Neuronal stem cell (in vitro differentiated cells): Measurements from ENCODE around the gene SCFD2.

ENCODE experiments used
- DNase-seq: peaks from one replicate; pipeline ENCODE4 v3.0.0-alpha.2; 2013; ENCODE audit warnings: low spot score
- H2AFZ ChIP-seq: one replicate; pipeline ENCODE4 v1.6.1; 2013; ENCODE audit warnings: mild to moderate bottlenecking, low read length, inconsistent platforms
- H2AK5ac ChIP-seq: 2 replicates; pipeline ENCODE4 v1.6.1; 2013; ENCODE audit warnings: low read depth, mild to moderate bottlenecking, inconsistent platforms, low read length, moderate library complexity, mixed read lengths
- H2BK120ac ChIP-seq: 2 replicates; pipeline ENCODE4 v1.6.1; 2013; ENCODE audit warnings: low read depth, mild to moderate bottlenecking, inconsistent platforms, low read length, moderate library complexity, mixed read lengths
- H2BK12ac ChIP-seq: one replicate; pipeline ENCODE4 v1.6.1; 2013; ENCODE audit warnings: low read length, inconsistent platforms
- H2BK15ac ChIP-seq: 2 replicates; pipeline ENCODE4 v1.6.1; 2013; ENCODE audit warnings: mild to moderate bottlenecking, low read length, inconsistent platforms, mixed read lengths
- H2BK5ac ChIP-seq: one replicate; pipeline ENCODE4 v1.6.1; 2013; ENCODE audit warnings: inconsistent platforms, mild to moderate bottlenecking, low read length, moderate library complexity
- H3K14ac ChIP-seq: one replicate; pipeline ENCODE4 v1.6.1; 2013; ENCODE audit warnings: low read length, inconsistent platforms
- H3K18ac ChIP-seq: 2 replicates; pipeline ENCODE4 v1.6.1; 2013; ENCODE audit warnings: low read length, inconsistent platforms
- H3K23ac ChIP-seq: 2 replicates; pipeline ENCODE4 v1.6.1; 2013; ENCODE audit warnings: low read depth, mild to moderate bottlenecking, mixed read lengths, low read length, inconsistent platforms; ENCODE audit not compliant: poor library complexity
- H3K27ac ChIP-seq: replicated peaks from 3 replicates; pipeline ENCODE4 v1.5.1; 2013; ENCODE audit warnings: low read length, inconsistent platforms
- H3K27me3 ChIP-seq, 3 experiments: 2 replicates each; pipeline ENCODE4 v1.6.1; 2013; ENCODE audit warnings: low read length in 3 of 3, mild to moderate bottlenecking in 2 of 3, inconsistent platforms in 1 of 3, low read depth in 1 of 3, mixed read lengths in 1 of 3, moderate library complexity in 1 of 3; ENCODE audit not compliant: control insufficient read depth in 3 of 3, insufficient read depth in 3 of 3
- H3K36me3 ChIP-seq, 2 donors: replicated peaks in 1 of 2; 2 replicates each; pipeline ENCODE4 v1.6.1; 2013; ENCODE audit warnings: low read length in 2 of 2; ENCODE audit not compliant: control insufficient read depth in 2 of 2, insufficient read depth in 2 of 2
- H3K4ac ChIP-seq: 2 replicates; pipeline ENCODE4 v1.6.1; 2013; ENCODE audit warnings: inconsistent platforms, mild to moderate bottlenecking, low read length, moderate library complexity
- H3K4me1 ChIP-seq, 2 donors: 1 replicate in 1 of 2; 2 replicates in 1 of 2; pipeline ENCODE4 v1.6.1; 2013; ENCODE audit warnings: low read length in 2 of 2, low read depth in 1 of 2; ENCODE audit not compliant: control insufficient read depth in 2 of 2, insufficient read depth in 1 of 2
- H3K4me2 ChIP-seq: one replicate; pipeline ENCODE4 v1.6.1; 2013; ENCODE audit warnings: mild to moderate bottlenecking, low read length, inconsistent platforms; ENCODE audit not compliant: insufficient read depth, poor library complexity, severe bottlenecking
- H3K4me3 ChIP-seq, 2 donors: 2 replicates each; pipeline ENCODE4 v1.5.1; 2013; ENCODE audit warnings: low read length in 2 of 2, mild to moderate bottlenecking in 2 of 2, inconsistent platforms in 1 of 2, moderate library complexity in 1 of 2
- H3K79me1 ChIP-seq: one replicate; pipeline ENCODE4 v1.6.1; 2013; ENCODE audit warnings: low read depth, mild to moderate bottlenecking, inconsistent platforms, low read length, moderate library complexity
- H3K9ac ChIP-seq: one replicate; pipeline ENCODE4 v1.6.1; 2013; ENCODE audit warnings: mild to moderate bottlenecking, low read depth, low read length, inconsistent platforms; ENCODE audit not compliant: poor library complexity
- H3K9me3 ChIP-seq, 2 donors: replicated peaks in 1 of 2; 2 replicates each; pipeline versions ENCODE3 to v1.6.1; 2013; ENCODE audit warnings: low read length in 2 of 2, mild to moderate bottlenecking in 2 of 2, inconsistent platforms in 1 of 2, low read depth in 1 of 2, mixed read lengths in 1 of 2, moderate library complexity in 1 of 2; ENCODE audit not compliant: control insufficient read depth in 2 of 2, insufficient read depth in 1 of 2
- H4K8ac ChIP-seq: one replicate; pipeline ENCODE4 v1.6.1; 2013; ENCODE audit warnings: low read depth, mild to moderate bottlenecking, inconsistent platforms, low read length, moderate library complexity
- H4K91ac ChIP-seq: one replicate; pipeline ENCODE4 v1.6.1; 2013; ENCODE audit warnings: low read length, low read depth, mild to moderate bottlenecking, inconsistent platforms; ENCODE audit not compliant: poor library complexity
- WGBS, 2 donors: extraction: QIAGEN DNeasy Blood & Tissue Kit; methylation state at CpG; one replicate each; pipeline ENCODE4 v1.1.7; 2013; ENCODE audit warnings: missing lambda C conversion rate in 2 of 2, mixed read lengths in 1 of 2; ENCODE audit not compliant: insufficient read length in 2 of 2, insufficient replicate concordance in 1 of 2; ENCODE audit errors: extremely low coverage in 2 of 2; 5-methylcytosine and 5-hydroxymethylcytosine counted together

SCFD2 gene

DNA sequence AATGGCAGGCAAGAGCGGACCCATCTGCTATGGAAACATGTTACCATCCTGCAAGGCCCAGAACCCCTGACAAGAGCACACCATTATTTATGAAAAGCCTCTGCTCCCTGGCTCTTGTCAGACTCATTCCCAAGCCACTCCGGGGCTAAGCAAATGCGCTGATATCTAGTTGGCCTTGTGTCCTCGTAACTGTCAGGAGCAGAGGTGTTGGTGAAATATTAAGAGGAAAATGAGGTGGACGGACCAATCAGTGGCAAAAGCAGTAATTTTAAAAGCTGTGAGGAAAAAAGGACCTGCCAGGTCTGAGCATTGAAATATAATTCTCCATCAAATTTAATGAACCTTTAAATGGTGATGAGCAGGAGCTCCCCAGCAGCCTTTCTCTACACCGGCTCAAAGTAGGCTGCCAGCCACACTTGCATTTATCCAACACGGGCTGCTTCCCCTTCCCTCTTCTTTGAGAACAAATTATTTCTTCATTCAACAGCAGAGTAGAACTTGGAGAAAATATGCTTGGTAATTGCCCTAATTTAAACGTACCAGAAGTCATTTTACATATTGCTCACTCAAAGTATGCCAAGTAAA lies 289.4 kb downstream of the SCFD2 start:
- Histone ChIP-seq H2BK5ac (no peak overlapping the region), H3K4ac (no peak overlapping the region), H4K8ac (no peak overlapping the region), H2AK5ac (no peak overlapping the region), H3K14ac (no peak overlapping the region), H3K18ac (no peak overlapping the region), H3K9me3 (no peaks in the 10 kb centered on the region), H3K27ac (no peak overlapping the region), H2BK12ac (no peak overlapping the region), H3K9ac (no peak overlapping the region), H3K23ac (no peak overlapping the region), H4K91ac (no peak overlapping the region), H3K4me1 (no peaks in the 10 kb centered on the region), H2AFZ (no peak overlapping the region), H3K36me3 (no peaks in the 10 kb centered on the region), H3K27me3 (no peaks in the 10 kb centered on the region), H3K4me3 (no peak overlapping the region), H2BK15ac (no peak overlapping the region), H3K4me2 (no peak overlapping the region), H3K79me1 (no peaks in the 10 kb centered on the region), H2BK120ac (no peak overlapping the region)
- no CpG with 5 or more reads among the region's 8 CpGs for WGBS, 2 donors
- DNase-seq = no peak

GRCh38 chr4:53075162-53075785 lies 290.6 kb downstream of the SCFD2 start:
- H3K4me2 ChIP-seq = no peak overlapping the region
- H3K23ac ChIP-seq = no peak overlapping the region
- no peak overlapping the region for H3K27ac ChIP-seq
- no peak overlapping the region for H3K9ac ChIP-seq
- no peak overlapping the region for H2BK5ac ChIP-seq
- H3K9me3 ChIP-seq = no peaks in the 10 kb centered on the region
- no peaks in the 10 kb centered on the region for H3K79me1 ChIP-seq
- no peak overlapping the region for H2BK12ac ChIP-seq
- H3K14ac ChIP-seq = no peak overlapping the region
- no peaks in the 10 kb centered on the region for H3K36me3 ChIP-seq
- WGBS, 2 donors = no CpG with 5 or more reads among the region's 1 CpG
- no peak overlapping the region for H3K18ac ChIP-seq
- no peak overlapping the region for H2AFZ ChIP-seq
- no peak overlapping the region for H2BK120ac ChIP-seq
- DNase-seq = no peak
- no peak overlapping the region for H3K4me3 ChIP-seq
- H2AK5ac ChIP-seq = no peak overlapping the region
- H3K4ac ChIP-seq = no peak overlapping the region
- no peak overlapping the region for H2BK15ac ChIP-seq
- H3K4me1 ChIP-seq = no peaks in the 10 kb centered on the region
- H4K8ac ChIP-seq = no peak overlapping the region
- no peaks in the 10 kb centered on the region for H3K27me3 ChIP-seq
- H4K91ac ChIP-seq = no peak overlapping the region

DNA sequence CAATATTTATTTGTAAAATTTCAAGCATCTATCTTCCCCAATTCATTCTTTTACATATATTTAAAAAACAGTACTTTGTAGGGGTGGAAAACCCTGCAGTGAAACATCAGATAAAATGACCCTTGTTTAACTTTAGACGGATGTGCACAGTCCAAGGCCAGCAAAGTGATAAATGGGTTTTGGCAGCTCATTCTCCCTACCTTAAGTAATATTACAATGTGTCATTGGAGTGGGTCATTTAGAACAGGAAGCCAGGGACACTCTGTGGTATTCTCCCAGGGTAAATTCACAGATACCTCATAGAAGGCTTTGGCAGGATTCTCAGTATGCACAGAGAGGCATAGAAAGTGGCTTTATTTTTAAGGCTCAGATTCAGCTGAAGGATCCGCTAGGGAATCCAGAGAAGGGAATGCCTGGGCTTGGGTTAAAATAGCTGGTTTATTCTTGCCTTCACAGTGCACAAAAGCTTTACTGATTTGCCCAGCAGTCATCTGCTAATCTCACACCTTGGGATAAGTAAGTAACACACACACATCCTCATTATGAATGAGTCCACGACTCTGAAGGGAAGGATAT lies 297.0 kb downstream of the SCFD2 start:
- Histone ChIP-seq H3K18ac (no peak overlapping the region), H3K36me3 (no peaks in the 10 kb centered on the region), H2AFZ (no peak overlapping the region), H3K23ac (no peak overlapping the region), H2BK12ac (no peak overlapping the region), H3K27me3 (no peaks in the 10 kb centered on the region), H2BK5ac (no peak overlapping the region), H3K9me3 (no peaks in the 10 kb centered on the region), H2AK5ac (no peak overlapping the region), H3K9ac (no peak overlapping the region), H3K14ac (no peak overlapping the region), H4K91ac (no peak overlapping the region), H3K4ac (no peak overlapping the region), H3K79me1 (no peaks in the 10 kb centered on the region), H2BK15ac (no peak overlapping the region), H3K27ac (no peak overlapping the region), H2BK120ac (no peak overlapping the region), H3K4me2 (no peak overlapping the region), H3K4me3 (no peak overlapping the region), H4K8ac (no peak overlapping the region), H3K4me1 (no peaks in the 10 kb centered on the region)
- no peak for DNase-seq
- no CpG with 5 or more reads among the region's 3 CpGs for WGBS, 2 donors

- Histone ChIP-seq H3K79me1 (no peaks in the 10 kb centered on the region), H4K91ac (no peak overlapping the region), H3K9me3 (no peaks in the 10 kb centered on the region), H2BK5ac (no peak overlapping the region), H4K8ac (no peak overlapping the region), H2AFZ (no peak overlapping the region), H3K14ac (no peak overlapping the region), H3K9ac (no peak overlapping the region), H3K23ac (no peak overlapping the region), H3K4me2 (no peak overlapping the region), H2AK5ac (no peak overlapping the region), H2BK12ac (no peak overlapping the region), H2BK120ac (no peak overlapping the region), H3K27me3 (no peaks in the 10 kb centered on the region), H3K4me1 (no peaks in the 10 kb centered on the region), H3K27ac (no peak overlapping the region), H3K18ac (no peak overlapping the region), H3K4me3 (no peak overlapping the region), H3K36me3 (no peaks in the 10 kb centered on the region), H3K4ac (no peak overlapping the region), H2BK15ac (no peak overlapping the region)
- WGBS, 2 donors = no CpG with 5 or more reads among the region's 2 CpGs
- DNase-seq = no peak
These were observed 298.6 kb downstream of the SCFD2 start for GRCh38 chr4:53067125-53067802.
